ENCODE data around the gene WDPCP.

DNA sequence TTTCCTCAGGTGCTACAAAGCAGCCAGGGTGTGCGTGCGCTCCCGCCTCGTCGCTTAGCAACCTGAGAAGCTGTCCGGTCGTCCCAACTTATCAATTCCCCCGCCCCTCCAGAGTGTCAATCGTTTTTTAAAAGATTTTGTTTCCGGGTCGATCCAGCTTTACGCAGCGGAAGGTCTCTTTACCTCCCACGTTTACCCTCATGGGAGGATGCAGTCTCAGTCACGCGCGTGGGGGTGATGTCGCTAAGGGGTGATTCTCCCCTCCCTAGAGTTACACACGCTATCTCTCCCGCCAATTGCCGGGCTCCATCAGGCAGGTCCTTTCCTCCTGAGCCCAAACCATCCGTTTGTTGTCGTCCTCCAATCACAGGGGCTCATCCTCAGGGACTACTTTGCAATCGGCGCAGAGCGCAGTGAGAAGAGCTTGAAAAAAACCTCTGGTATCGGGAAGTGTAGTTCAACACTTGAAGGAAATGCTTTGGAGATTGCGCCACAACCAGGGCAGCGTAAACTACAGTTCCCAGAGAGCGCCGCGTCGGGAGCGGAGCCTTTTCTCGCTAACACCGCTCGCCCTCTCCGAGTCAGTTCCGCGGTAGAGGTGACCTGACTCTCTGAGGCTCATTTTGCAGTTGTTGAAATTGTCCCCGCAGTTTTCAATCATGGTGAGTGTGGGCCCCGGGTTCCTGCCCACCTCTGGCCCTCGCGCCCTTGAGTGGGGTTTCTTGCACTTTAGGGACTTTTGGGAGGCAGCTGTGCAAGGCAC, at the start of gene WDPCP, which contains the start of gene MDH1:
- TF ChIP-seq EZH2 (IDR thresholded peaks at IDR 0.05) (no peak), POLR2AphosphoS5 (IDR thresholded peaks at IDR 0.05; ENCODE audit: borderline replicate concordance, low read depth, low read length) (peak; percentile 88), FOXP2 (optimal IDR thresholded peaks at IDR 0.05; ENCODE audit: control extremely low read depth, extremely low read length, insufficient read depth) (peak; percentile 57)

All from SK-N-MC (cell line).